B cell (primary cell): ENCODE data around the gene PTPRM. TPM values are rescaled to one million over a fixed set of nuclear protein-coding genes. Genes with fewer than 3 reads are reported as not detected.

Experiments
- ATAC-seq: fragments of 200-7000 bp; cut with Tn5 transposase; one replicate; pipeline ENCODE4 v1.10.0; 2021; ENCODE audit warnings: low read depth, mild to moderate bottlenecking, moderate number of reproducible peaks, moderate library complexity
- CTCF ChIA-PET: fragments of 350-600 bp; sonication (Branson Sonifier 250); formaldehyde crosslinking; loops from one replicate; lab custom pipeline; 2021; ENCODE audit warnings: antibody characterized with exemption, inconsistent platforms; lab: Charles Lee
- POLR2A ChIA-PET: fragments of 350-600 bp; sonication (Branson Sonifier 250); formaldehyde crosslinking; loops from one replicate; lab custom pipeline; 2021; ENCODE audit warnings: antibody characterized with exemption; lab: Charles Lee
- DNase-seq: peaks from one replicate; pipeline ENCODE4 v3.0.0; 2013
- H2AFZ ChIP-seq: 2 replicates; pipeline ENCODE4 v1.6.1; 2012; ENCODE audit warnings: mild to moderate bottlenecking, low read depth, low read length; ENCODE audit not compliant: insufficient read depth, poor library complexity, severe bottlenecking
- H3K27ac ChIP-seq, 2 donors: 1 replicate in 1 of 2; 2 replicates in 1 of 2; pipeline ENCODE4 v1.5.1; 2012 to 2013; ENCODE audit warnings: low read length in 2 of 2, mild to moderate bottlenecking in 2 of 2, moderate library complexity in 1 of 2
- H3K27me3 ChIP-seq, 4 experiments: fragments of 200-600 bp in 1 of 4; sonication (generic) in 1 of 4; replicated peaks in 1 of 4; 1 replicate in 2 of 4; 2 replicates in 2 of 4; pipeline versions ENCODE4 v1.6.1 to v1.7.0; 2013 to 2016; ENCODE audit warnings: low read length in 3 of 4, mild to moderate bottlenecking in 2 of 4, mixed read lengths in 1 of 4, moderate library complexity in 1 of 4; ENCODE audit not compliant: insufficient read depth in 4 of 4, control insufficient read depth in 3 of 4; ENCODE audit errors: control extremely low read depth in 1 of 4
- H3K36me3 ChIP-seq, 2 experiments: replicated peaks in 1 of 2; 1 replicate in 1 of 2; 2 replicates in 1 of 2; pipeline versions ENCODE4 v1.6.1 to v1.7.1; 2013; ENCODE audit warnings: low read length in 1 of 2; ENCODE audit not compliant: insufficient read depth in 2 of 2, control insufficient read depth in 1 of 2; ENCODE audit errors: control extremely low read depth in 1 of 2, extremely low read depth in 1 of 2
- H3K4me1 ChIP-seq, 2 donors: fragments of 200-600 bp in 1 of 2; sonication (generic) in 1 of 2; 1 replicate in 1 of 2; 2 replicates in 1 of 2; pipeline versions ENCODE4 v1.5.1 to v1.6.1; 2013 to 2017; ENCODE audit warnings: low read length in 2 of 2; ENCODE audit not compliant: control insufficient read depth in 2 of 2, insufficient read depth in 2 of 2
- H3K4me2 ChIP-seq: replicated peaks from 2 replicates; pipeline ENCODE3; 2012; ENCODE audit warnings: mild to moderate bottlenecking, low read depth, low read length; ENCODE audit not compliant: poor library complexity, severe bottlenecking
- H3K4me3 ChIP-seq, 5 experiments: fragments of 200-600 bp in 1 of 5; sonication (generic) in 1 of 5; 1 replicate in 3 of 5; 2 replicates in 2 of 5; pipeline versions ENCODE4 v1.5.1 to v1.7.0; 2011 to 2016; ENCODE audit warnings: low read length in 4 of 5, mild to moderate bottlenecking in 4 of 5, low read depth in 2 of 5, control low read depth in 1 of 5, moderate library complexity in 1 of 5; ENCODE audit not compliant: insufficient read depth in 1 of 5; ENCODE audit errors: control extremely low read depth in 1 of 5, extremely low read depth in 1 of 5
- H3K79me2 ChIP-seq: fragments of 200-600 bp; sonication (generic); one replicate; pipeline ENCODE4 v1.6.0; 2016; ENCODE audit warnings: low read length; ENCODE audit not compliant: control insufficient read depth, insufficient read depth
- H3K9ac ChIP-seq: fragments of 200-600 bp; sonication (generic); 2 replicates; pipeline ENCODE4 v1.6.1; 2017; ENCODE audit warnings: mild to moderate bottlenecking, low read length, moderate library complexity
- H3K9me3 ChIP-seq, 3 donors: one replicate each; pipeline versions ENCODE4 v1.6.1 to v1.7.1; 2013; ENCODE audit warnings: low read length in 2 of 3; ENCODE audit not compliant: control insufficient read depth in 2 of 3, insufficient read depth in 1 of 3; ENCODE audit errors: control extremely low read depth in 1 of 3
- H4K20me1 ChIP-seq: 2 replicates; pipeline ENCODE4 v1.6.0; 2012; ENCODE audit warnings: mild to moderate bottlenecking, low read length; ENCODE audit not compliant: insufficient read depth, control insufficient read depth, poor library complexity, severe bottlenecking
- H3K27ac Mint-ChIP-seq: one replicate; pipeline ENCODE4 v1.8.0; 2021; ENCODE audit warnings: mixed read lengths
- H3K27me3 Mint-ChIP-seq: one replicate; pipeline ENCODE4 v1.8.0; 2021; ENCODE audit warnings: mixed read lengths
- H3K4me1 Mint-ChIP-seq: one replicate; pipeline ENCODE4 v1.8.0; 2021; ENCODE audit warnings: mixed read lengths
- H3K4me3 Mint-ChIP-seq: one replicate; pipeline ENCODE4 v1.8.0; 2021; ENCODE audit warnings: mixed read lengths
- H3K9me3 Mint-ChIP-seq: one replicate; pipeline ENCODE4 v1.8.0; 2022; ENCODE audit warnings: mixed read lengths; ENCODE audit not compliant: insufficient read depth
- CTCF ChIP-seq: fragments of 200-600 bp; IDR thresholded peaks from one replicate; pipeline ENCODE4 v1.8.0; 2022; ENCODE audit warnings: antibody characterized with exemption, mild to moderate bottlenecking
- EZH2 ChIP-seq: IDR thresholded peaks from 2 replicates; pipeline ENCODE4 v1.6.1; 2012; ENCODE audit warnings: borderline replicate concordance, low read depth, mild to moderate bottlenecking, moderate library complexity, low read length; ENCODE audit not compliant: insufficient read depth, poor library complexity, severe bottlenecking
- WGBS: methylation state at CpG from one replicate; pipeline ENCODE4 v1.1.5; 2013; ENCODE audit warnings: missing lambda C conversion rate; ENCODE audit not compliant: insufficient coverage; 5-methylcytosine and 5-hydroxymethylcytosine counted together
- intact Hi-C: fragments of 100-400 bp; cut with micrococcal nuclease; formaldehyde crosslinking; loops from one replicate; pipeline ENCODE4 v1.10.0; 2022
- polyA plus RNA-seq: library from polyadenylated mRNA; depleted of rRNA; stranded (reverse); fragments of >200 nt; gene quantifications from 2 replicates; pipeline ENCODE4 v1.2.3, GENCODE V29; 2012
- total RNA-seq, 2 donors: library from RNA; stranded (reverse); fragments of 120-200 nt in 1 of 2; gene quantifications; 1 replicate in 1 of 2; 2 replicates in 1 of 2; pipeline versions ENCODE4 v1.2.3 to v1.2.4, GENCODE V29; 2013 to 2022

PTPRM gene
- total and polyA plus RNA-seq, 2 donors (not counting 1 experiment from before 2014, with no cell fraction given) = 0.20 to 0.89 TPM

- H3K79me2 ChIP-seq = no peaks in the 10 kb centered on the region
- ChIA-PET POLR2A (no interaction called here), CTCF (no interaction called here)
- no peaks in the 10 kb centered on the region for H4K20me1 ChIP-seq
- H2AFZ ChIP-seq = no peak overlapping the region
- Mint-ChIP-seq H3K27ac (no peak overlapping the region), H3K27me3 (peaks cover 3% of the 10 kb centered on the region), H3K9me3 (no peaks in the 10 kb centered on the region), H3K4me3 (no peak overlapping the region), H3K4me1 (no peaks in the 10 kb centered on the region)
- DNase-seq (no peak), ATAC-seq (no peak)
- H3K36me3 ChIP-seq = no peaks in the 10 kb centered on the region
- H3K4me2 ChIP-seq = no peak overlapping the region
- no peak overlapping the region for H3K4me3 ChIP-seq
- H3K27me3 ChIP-seq = no peaks in the 10 kb centered on the region
- WGBS = 88% methylated on average over 15 of the region's 15 CpGs
- H3K9ac ChIP-seq = no peak overlapping the region
- peaks cover 0 to 4% (median 0%) of the 10 kb centered on the region in 3 donors for H3K9me3 ChIP-seq
- intact Hi-C loops = no loop called here
- no peak for TF ChIP-seq EZH2
- TF ChIP-seq CTCF = no peak
- no peaks in the 10 kb centered on the region for H3K4me1 ChIP-seq
- H3K27ac ChIP-seq = no peak overlapping the region
Measured at GRCh38 chr18:8433323-8433722, 866.2 kb downstream of the PTPRM start.

- Histone ChIP-seq H3K4me3 (no peak overlapping the region), H3K27me3 (no peaks in the 10 kb centered on the region), H3K36me3 (no peaks in the 10 kb centered on the region), H3K4me1 (no peaks in the 10 kb centered on the region), H2AFZ (no peak overlapping the region), H3K9ac (no peak overlapping the region), H3K4me2 (no peak overlapping the region), H3K27ac (no peak overlapping the region), H3K79me2 (no peaks in the 10 kb centered on the region), H3K9me3 (peaks cover 0 to 5% (median 0%) of the 10 kb centered on the region in 3 donors), H4K20me1 (no peaks in the 10 kb centered on the region)
- no peaks in the 10 kb centered on the region for H3K9me3 Mint-ChIP-seq
- TF ChIP-seq EZH2 (no peak), CTCF (no peak)
- ChIA-PET CTCF (no interaction called here), POLR2A (no interaction called here)
- no peak overlapping the region for H3K4me3 Mint-ChIP-seq
- H3K27ac Mint-ChIP-seq = no peak overlapping the region
- DNase-seq (no peak), ATAC-seq (no peak)
- H3K27me3 Mint-ChIP-seq = peaks cover under 1% of the 10 kb centered on the region
- intact Hi-C loops = no loop called here
- WGBS = 94% methylated on average over 2 of the region's 7 CpGs
- no peaks in the 10 kb centered on the region for H3K4me1 Mint-ChIP-seq
Measured at GRCh38 chr18:8433771-8434170, 866.7 kb downstream of the PTPRM start.
